ENCODE results near the gene ANKRD52. TPM values are rescaled to one million over a fixed set of nuclear protein-coding genes. Genes with fewer than 3 reads are reported as not detected.
"Not testable (repeated sequence)": the region's sequence is repeated elsewhere in the genome, so short reads cannot be mapped to it uniquely, and the experiment has no call there.

The ANKRD52 gene
- total and polyA plus RNA-seq, 2 experiments from 2014 or later: 20.3 to 25.2 TPM

DNA sequence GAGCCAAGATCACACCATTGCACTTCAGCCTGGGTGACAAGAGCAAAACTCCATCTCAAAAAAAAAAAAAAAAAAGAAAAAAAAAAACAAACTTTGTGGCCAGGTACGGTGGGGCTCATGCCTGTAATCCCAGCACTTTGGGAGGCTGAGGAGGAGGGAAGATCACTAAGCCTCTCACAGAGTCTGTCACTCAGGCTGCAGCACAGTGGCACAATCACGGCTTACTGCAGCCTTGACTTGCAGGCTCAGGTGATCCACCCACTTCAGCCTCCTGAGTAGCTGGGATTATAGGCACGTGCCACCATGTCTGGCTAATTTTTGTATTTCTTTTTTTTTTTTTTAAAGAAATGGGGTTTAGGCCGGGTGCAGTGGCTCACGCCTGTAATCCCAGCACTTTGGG is 26.1 kb upstream of the ANKRD52 start:
- peaks cover 42% of the 10 kb centered on the region for H3K36me3 ChIP-seq (ENCODE audit: insufficient read depth)
- H3K27me3 Mint-ChIP-seq (ENCODE audit: insufficient read depth, low read depth, poor library complexity); H3K27me3 ChIP-seq (ENCODE audit: insufficient read depth); H3K4me3 ChIP-seq; H4K20me1 ChIP-seq (replicated peaks; ENCODE audit: insufficient read depth); H3K4me3 Mint-ChIP-seq; DNase-seq (ENCODE audit: low spot score); H3K27ac ChIP-seq (ENCODE audit: low read depth); H3K79me2 ChIP-seq (replicated peaks; ENCODE audit: insufficient read depth); H3K9me2 ChIP-seq (ENCODE audit: insufficient read depth); H3K4me2 ChIP-seq; H2AFZ ChIP-seq; H3K27ac Mint-ChIP-seq; ATAC-seq; H3K4me1 Mint-ChIP-seq; H3K9me3 Mint-ChIP-seq: not testable (repeated sequence)
- peaks cover 60% of the 10 kb centered on the region for H3K36me3 Mint-ChIP-seq (ENCODE audit: low read depth)
- H3K4me1 ChIP-seq (ENCODE audit: insufficient read depth): peaks cover 13% of the 10 kb centered on the region
- H3F3A ChIP-seq (replicated peaks; ENCODE audit: low read depth): peaks cover 20% of the 10 kb centered on the region

GRCh38 chr12:56282579-56282978 is 24.4 kb upstream of the ANKRD52 start:
- H3K4me2 ChIP-seq: no peak overlapping the region
- H2AFZ ChIP-seq: no peak overlapping the region
- H3K27ac ChIP-seq (ENCODE audit: low read depth): no peak overlapping the region
- peaks cover 19% of the 10 kb centered on the region for H3F3A ChIP-seq (replicated peaks; ENCODE audit: low read depth)
- H3K4me1 ChIP-seq (ENCODE audit: insufficient read depth): peaks cover 13% of the 10 kb centered on the region
- ATAC-seq: no peak
- no peaks in the 10 kb centered on the region for H3K27me3 ChIP-seq (ENCODE audit: insufficient read depth)
- no peak for DNase-seq (ENCODE audit: low spot score)
- Mint-ChIP-seq H3K4me3 (no peak overlapping the region), H3K36me3 (ENCODE audit: low read depth) (peaks cover 70% of the 10 kb centered on the region), H3K27ac (no peak overlapping the region), H3K27me3 (ENCODE audit: insufficient read depth, low read depth, poor library complexity) (peaks cover 4% of the 10 kb centered on the region), H3K9me3 (no peaks in the 10 kb centered on the region), H3K4me1 (peaks cover 9% of the 10 kb centered on the region)
- H3K4me3 ChIP-seq: no peak overlapping the region
- peaks cover 2% of the 10 kb centered on the region for H3K79me2 ChIP-seq (replicated peaks; ENCODE audit: insufficient read depth)
- H3K36me3 ChIP-seq (ENCODE audit: insufficient read depth): peaks cover 51% of the 10 kb centered on the region
- H3K9me2 ChIP-seq (ENCODE audit: insufficient read depth): no peaks in the 10 kb centered on the region
- H4K20me1 ChIP-seq (replicated peaks; ENCODE audit: insufficient read depth): peaks cover 8% of the 10 kb centered on the region
- no peak for TF ChIP-seq POLR2AphosphoS5 (IDR thresholded peaks at IDR 0.05; ENCODE audit: low read depth)
- TF ChIP-seq EZH2 (IDR thresholded peaks at IDR 0.05; ENCODE audit: low read depth, unreplicated experiment): no peak
- TF ChIP-seq ZNF114 (CRISPR knock-in tag; IDR thresholded peaks at IDR 0.05): no peak
- TF ChIP-seq CREB1 (CRISPR knock-in tag; IDR thresholded peaks at IDR 0.05; ENCODE audit: low read depth): no peak
- no peak for TF ChIP-seq EZH2phosphoT487 (IDR thresholded peaks at IDR 0.05; ENCODE audit: unreplicated experiment)
- TF ChIP-seq STAT1 (IDR thresholded peaks at IDR 0.05; ENCODE audit: unreplicated experiment): no peak
- TF ChIP-seq, protein P1, sequence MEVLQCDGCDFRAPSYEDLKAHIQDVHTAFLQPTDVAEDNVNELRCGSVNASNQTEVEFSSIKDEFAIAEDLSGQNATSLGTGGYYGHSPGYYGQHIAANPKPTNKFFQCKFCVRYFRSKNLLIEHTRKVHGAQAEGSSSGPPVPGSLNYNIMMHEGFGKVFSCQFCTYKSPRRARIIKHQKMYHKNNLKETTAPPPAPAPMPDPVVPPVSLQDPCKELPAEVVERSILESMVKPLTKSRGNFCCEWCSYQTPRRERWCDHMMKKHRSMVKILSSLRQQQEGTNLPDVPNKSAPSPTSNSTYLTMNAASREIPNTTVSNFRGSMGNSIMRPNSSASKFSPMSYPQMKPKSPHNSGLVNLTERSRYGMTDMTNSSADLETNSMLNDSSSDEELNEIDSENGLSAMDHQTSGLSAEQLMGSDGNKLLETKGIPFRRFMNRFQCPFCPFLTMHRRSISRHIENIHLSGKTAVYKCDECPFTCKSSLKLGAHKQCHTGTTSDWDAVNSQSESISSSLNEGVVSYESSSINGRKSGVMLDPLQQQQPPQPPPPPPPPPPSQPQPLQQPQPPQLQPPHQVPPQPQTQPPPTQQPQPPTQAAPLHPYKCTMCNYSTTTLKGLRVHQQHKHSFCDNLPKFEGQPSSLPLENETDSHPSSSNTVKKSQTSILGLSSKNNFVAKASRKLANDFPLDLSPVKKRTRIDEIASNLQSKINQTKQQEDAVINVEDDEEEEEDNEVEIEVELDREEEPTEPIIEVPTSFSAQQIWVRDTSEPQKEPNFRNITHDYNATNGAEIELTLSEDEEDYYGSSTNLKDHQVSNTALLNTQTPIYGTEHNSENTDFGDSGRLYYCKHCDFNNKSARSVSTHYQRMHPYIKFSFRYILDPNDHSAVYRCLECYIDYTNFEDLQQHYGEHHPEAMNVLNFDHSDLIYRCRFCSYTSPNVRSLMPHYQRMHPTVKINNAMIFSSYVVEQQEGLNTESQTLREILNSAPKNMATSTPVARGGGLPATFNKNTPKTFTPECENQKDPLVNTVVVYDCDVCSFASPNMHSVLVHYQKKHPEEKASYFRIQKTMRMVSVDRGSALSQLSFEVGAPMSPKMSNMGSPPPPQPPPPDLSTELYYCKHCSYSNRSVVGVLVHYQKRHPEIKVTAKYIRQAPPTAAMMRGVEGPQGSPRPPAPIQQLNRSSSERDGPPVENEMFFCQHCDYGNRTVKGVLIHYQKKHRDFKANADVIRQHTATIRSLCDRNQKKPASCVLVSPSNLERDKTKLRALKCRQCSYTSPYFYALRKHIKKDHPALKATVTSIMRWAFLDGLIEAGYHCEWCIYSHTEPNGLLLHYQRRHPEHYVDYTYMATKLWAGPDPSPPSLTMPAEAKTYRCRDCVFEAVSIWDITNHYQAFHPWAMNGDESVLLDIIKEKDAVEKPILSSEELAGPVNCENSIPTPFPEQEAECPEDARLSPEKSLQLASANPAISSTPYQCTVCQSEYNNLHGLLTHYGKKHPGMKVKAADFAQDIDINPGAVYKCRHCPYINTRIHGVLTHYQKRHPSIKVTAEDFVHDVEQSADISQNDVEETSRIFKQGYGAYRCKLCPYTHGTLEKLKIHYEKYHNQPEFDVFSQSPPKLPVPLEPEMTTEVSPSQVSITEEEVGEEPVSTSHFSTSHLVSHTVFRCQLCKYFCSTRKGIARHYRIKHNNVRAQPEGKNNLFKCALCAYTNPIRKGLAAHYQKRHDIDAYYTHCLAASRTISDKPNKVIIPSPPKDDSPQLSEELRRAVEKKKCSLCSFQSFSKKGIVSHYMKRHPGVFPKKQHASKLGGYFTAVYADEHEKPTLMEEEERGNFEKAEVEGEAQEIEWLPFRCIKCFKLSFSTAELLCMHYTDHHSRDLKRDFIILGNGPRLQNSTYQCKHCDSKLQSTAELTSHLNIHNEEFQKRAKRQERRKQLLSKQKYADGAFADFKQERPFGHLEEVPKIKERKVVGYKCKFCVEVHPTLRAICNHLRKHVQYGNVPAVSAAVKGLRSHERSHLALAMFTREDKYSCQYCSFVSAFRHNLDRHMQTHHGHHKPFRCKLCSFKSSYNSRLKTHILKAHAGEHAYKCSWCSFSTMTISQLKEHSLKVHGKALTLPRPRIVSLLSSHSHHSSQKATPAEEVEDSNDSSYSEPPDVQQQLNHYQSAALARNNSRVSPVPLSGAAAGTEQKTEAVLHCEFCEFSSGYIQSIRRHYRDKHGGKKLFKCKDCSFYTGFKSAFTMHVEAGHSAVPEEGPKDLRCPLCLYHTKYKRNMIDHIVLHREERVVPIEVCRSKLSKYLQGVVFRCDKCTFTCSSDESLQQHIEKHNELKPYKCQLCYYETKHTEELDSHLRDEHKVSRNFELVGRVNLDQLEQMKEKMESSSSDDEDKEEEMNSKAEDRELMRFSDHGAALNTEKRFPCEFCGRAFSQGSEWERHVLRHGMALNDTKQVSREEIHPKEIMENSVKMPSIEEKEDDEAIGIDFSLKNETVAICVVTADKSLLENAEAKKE (CRISPR knock-in tag; IDR thresholded peaks at IDR 0.05): no peak
- TF ChIP-seq, protein P2, sequence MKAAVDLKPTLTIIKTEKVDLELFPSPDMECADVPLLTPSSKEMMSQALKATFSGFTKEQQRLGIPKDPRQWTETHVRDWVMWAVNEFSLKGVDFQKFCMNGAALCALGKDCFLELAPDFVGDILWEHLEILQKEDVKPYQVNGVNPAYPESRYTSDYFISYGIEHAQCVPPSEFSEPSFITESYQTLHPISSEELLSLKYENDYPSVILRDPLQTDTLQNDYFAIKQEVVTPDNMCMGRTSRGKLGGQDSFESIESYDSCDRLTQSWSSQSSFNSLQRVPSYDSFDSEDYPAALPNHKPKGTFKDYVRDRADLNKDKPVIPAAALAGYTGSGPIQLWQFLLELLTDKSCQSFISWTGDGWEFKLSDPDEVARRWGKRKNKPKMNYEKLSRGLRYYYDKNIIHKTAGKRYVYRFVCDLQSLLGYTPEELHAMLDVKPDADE (IDR thresholded peaks at IDR 0.05): no peak
- no peak for TF ChIP-seq ZNF331 (CRISPR knock-in tag; IDR thresholded peaks at IDR 0.05; ENCODE audit: low read depth)
- TF ChIP-seq JUNB (IDR thresholded peaks at IDR 0.05; ENCODE audit: unreplicated experiment): no peak
- no peak for TF ChIP-seq NANOG (IDR thresholded peaks at IDR 0.05; ENCODE audit: borderline replicate concordance)
- TF ChIP-seq REST (IDR thresholded peaks at IDR 0.05; ENCODE audit: unreplicated experiment): no peak
